Natural killer cell (primary cell): Measurements from ENCODE around the gene ARL4C. TPM values are rescaled to one million over a fixed set of nuclear protein-coding genes. Genes with fewer than 3 reads are reported as not detected.
A peak's percentile ranks its signal among the peaks of the same experiment; 100 is the strongest.

ENCODE experiments used
- ATAC-seq, 3 donors: fragments of 150-1000 bp in 2 of 3; fragments of 200-7000 bp in 1 of 3; cut with Tn5 transposase; 1 replicate in 1 of 3; 2 replicates in 2 of 3; pipeline ENCODE4 v1.10.0; 2021; ENCODE audit warnings: mild to moderate bottlenecking in 2 of 3, moderate library complexity in 2 of 3
- DNase-seq, 2 donors: peaks; one replicate each; pipeline versions ENCODE4 v3.0.0 to v3.0.0-alpha.2; 2013 to 2021; ENCODE audit warnings: mixed read lengths in 1 of 2
- H3K27ac ChIP-seq: one replicate; pipeline ENCODE4 v1.5.1; 2013; ENCODE audit warnings: mild to moderate bottlenecking, low read length
- H3K27me3 ChIP-seq: one replicate; pipeline ENCODE4 v1.6.1; 2013; ENCODE audit warnings: low read length; ENCODE audit not compliant: control insufficient read depth, insufficient read depth
- H3K36me3 ChIP-seq: one replicate; pipeline ENCODE4 v1.6.1; 2013; ENCODE audit warnings: low read length; ENCODE audit not compliant: control insufficient read depth, insufficient read depth
- H3K4me1 ChIP-seq: one replicate; pipeline ENCODE4 v1.6.1; 2013; ENCODE audit warnings: low read length; ENCODE audit not compliant: control insufficient read depth, insufficient read depth
- H3K4me3 ChIP-seq: one replicate; pipeline ENCODE4 v1.5.1; 2013; ENCODE audit warnings: low read length
- H3K9me3 ChIP-seq: one replicate; pipeline ENCODE4 v1.6.1; 2013; ENCODE audit warnings: low read length; ENCODE audit not compliant: control insufficient read depth, insufficient read depth
- H3K27ac Mint-ChIP-seq, 2 donors: one replicate each; pipeline ENCODE4 v1.8.0; 2022; ENCODE audit warnings: mild to moderate bottlenecking in 2 of 2, mixed read lengths in 2 of 2, moderate library complexity in 1 of 2
- H3K27me3 Mint-ChIP-seq, 2 donors: one replicate each; pipeline ENCODE4 v1.8.0; 2022; ENCODE audit warnings: low read depth in 2 of 2, mixed read lengths in 2 of 2
- H3K36me3 Mint-ChIP-seq: one replicate; pipeline ENCODE4 v1.8.0; 2022; ENCODE audit warnings: mixed read lengths
- H3K4me1 Mint-ChIP-seq, 2 donors: one replicate each; pipeline ENCODE4 v1.8.0; 2022; ENCODE audit warnings: mixed read lengths in 2 of 2
- H3K4me3 Mint-ChIP-seq: one replicate; pipeline ENCODE4 v1.8.0; 2022; ENCODE audit warnings: mild to moderate bottlenecking, moderate library complexity, mixed read lengths
- H3K9me3 Mint-ChIP-seq, 2 donors: one replicate each; pipeline ENCODE4 v1.8.0; 2022; ENCODE audit warnings: mixed read lengths in 2 of 2
- WGBS: methylation state at CpG from one replicate; pipeline ENCODE4 v1.1.7; 2013; ENCODE audit warnings: missing lambda C conversion rate; ENCODE audit not compliant: insufficient coverage; 5-methylcytosine and 5-hydroxymethylcytosine counted together
- intact Hi-C: fragments of 100-400 bp; cut with micrococcal nuclease; formaldehyde crosslinking; loops from one replicate; pipeline ENCODE4 v1.14.2; 2022
- total RNA-seq, 4 donors: library from RNA; stranded (reverse); fragments of 120-200 nt in 1 of 4; gene quantifications; one replicate each; pipeline versions ENCODE4 v1.2.3 to v1.2.4, GENCODE V29; 2013 to 2022
- TF ChIP-seq, protein P1 (sequence below): fragments of 200-600 bp; IDR thresholded peaks from one replicate; pipeline ENCODE4 v1.8.0; 2022; ENCODE audit warnings: antibody characterized with exemption

The ARL4C gene
- total RNA-seq, 3 donors from 2014 or later (not counting 1 experiment from before 2014, with no cell fraction given), result 492 to 756 (median 664) TPM

GRCh38 chr2:234447963-234448362, 48.9 kb downstream of the ARL4C start:
- H3K4me3 ChIP-seq, result no peak overlapping the region
- H3K27ac ChIP-seq, result peak overlapping the region; percentile 97
- Mint-ChIP-seq H3K27ac (peak overlapping the region; percentile 98 to 99), H3K4me1 (peaks cover 77 to 78% of the 10 kb centered on the region in 2 donors), H3K36me3 (no peaks in the 10 kb centered on the region), H3K4me3 (peak overlapping the region; percentile 17), H3K27me3 (no peaks in the 10 kb centered on the region), H3K9me3 (no peaks in the 10 kb centered on the region)
- no peak for DNase-seq
- no peaks in the 10 kb centered on the region for H3K36me3 ChIP-seq
- intact Hi-C loops, result no loop called here
- H3K9me3 ChIP-seq, result no peaks in the 10 kb centered on the region
- ATAC-seq, result no peak
- TF ChIP-seq, protein P1, sequence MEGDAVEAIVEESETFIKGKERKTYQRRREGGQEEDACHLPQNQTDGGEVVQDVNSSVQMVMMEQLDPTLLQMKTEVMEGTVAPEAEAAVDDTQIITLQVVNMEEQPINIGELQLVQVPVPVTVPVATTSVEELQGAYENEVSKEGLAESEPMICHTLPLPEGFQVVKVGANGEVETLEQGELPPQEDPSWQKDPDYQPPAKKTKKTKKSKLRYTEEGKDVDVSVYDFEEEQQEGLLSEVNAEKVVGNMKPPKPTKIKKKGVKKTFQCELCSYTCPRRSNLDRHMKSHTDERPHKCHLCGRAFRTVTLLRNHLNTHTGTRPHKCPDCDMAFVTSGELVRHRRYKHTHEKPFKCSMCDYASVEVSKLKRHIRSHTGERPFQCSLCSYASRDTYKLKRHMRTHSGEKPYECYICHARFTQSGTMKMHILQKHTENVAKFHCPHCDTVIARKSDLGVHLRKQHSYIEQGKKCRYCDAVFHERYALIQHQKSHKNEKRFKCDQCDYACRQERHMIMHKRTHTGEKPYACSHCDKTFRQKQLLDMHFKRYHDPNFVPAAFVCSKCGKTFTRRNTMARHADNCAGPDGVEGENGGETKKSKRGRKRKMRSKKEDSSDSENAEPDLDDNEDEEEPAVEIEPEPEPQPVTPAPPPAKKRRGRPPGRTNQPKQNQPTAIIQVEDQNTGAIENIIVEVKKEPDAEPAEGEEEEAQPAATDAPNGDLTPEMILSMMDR, result no peak
- peaks cover 56% of the 10 kb centered on the region for H3K4me1 ChIP-seq
- WGBS, result 93% methylated on average over 5 of the region's 5 CpGs
- no peaks in the 10 kb centered on the region for H3K27me3 ChIP-seq

GRCh38 chr2:234447189-234447588, 49.7 kb downstream of the ARL4C start:
- peak overlapping the region; percentile 98 to 99 for H3K27ac Mint-ChIP-seq
- H3K4me1 ChIP-seq, result peaks cover 56% of the 10 kb centered on the region
- DNase-seq (no peak), ATAC-seq (no peak)
- no peaks in the 10 kb centered on the region for H3K36me3 ChIP-seq
- no peak overlapping the region for H3K4me3 ChIP-seq
- H3K27ac ChIP-seq, result peak overlapping the region; percentile 97
- H3K9me3 Mint-ChIP-seq, result no peaks in the 10 kb centered on the region
- no peaks in the 10 kb centered on the region for H3K36me3 Mint-ChIP-seq
- H3K9me3 ChIP-seq, result no peaks in the 10 kb centered on the region
- H3K27me3 ChIP-seq, result no peaks in the 10 kb centered on the region
- intact Hi-C loops, result no loop called here
- peak overlapping the region; percentile 82 for H3K4me3 Mint-ChIP-seq
- no peaks in the 10 kb centered on the region for H3K27me3 Mint-ChIP-seq
- peaks cover 73 to 76% of the 10 kb centered on the region in 2 donors for H3K4me1 Mint-ChIP-seq
- TF ChIP-seq, protein P1, result no peak
- over 99% methylated on average over 6 of the region's 6 CpGs for WGBS

DNA sequence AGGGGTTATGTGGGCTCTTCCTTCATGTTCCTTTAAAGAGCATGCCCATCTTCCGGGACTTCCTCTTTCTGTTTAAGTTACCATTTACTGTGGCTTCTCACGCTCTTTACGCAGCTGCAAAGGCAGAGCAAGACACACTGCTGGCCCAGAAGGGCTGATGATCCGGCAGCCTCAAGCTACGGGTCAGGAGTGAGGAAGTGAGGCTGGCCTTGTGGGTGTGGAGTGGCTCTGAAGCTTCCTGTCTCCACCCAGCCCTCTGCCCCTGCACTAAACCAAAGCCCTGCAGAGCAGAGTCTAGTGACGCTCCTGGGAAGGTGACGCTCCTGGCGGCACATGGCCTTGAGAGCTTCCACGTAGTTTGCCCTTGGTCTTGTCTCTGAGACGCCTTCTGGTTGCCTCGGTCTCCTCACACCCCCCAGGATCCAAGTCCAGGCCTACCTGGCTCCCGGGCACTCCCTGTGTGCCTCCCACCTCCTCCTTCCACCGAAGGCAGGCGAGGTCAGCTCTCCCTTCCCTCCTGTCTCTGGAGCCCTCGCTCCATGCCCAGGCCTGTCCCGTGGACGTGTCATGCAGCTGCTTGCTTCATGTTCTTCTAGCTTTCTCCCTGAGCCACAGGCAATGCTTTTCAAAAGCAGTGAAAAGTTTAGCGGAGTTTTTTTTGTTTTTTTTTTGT, 50.3 kb downstream of the ARL4C start:
- TF ChIP-seq, protein P1, result no peak
- Mint-ChIP-seq H3K27me3 (no peaks in the 10 kb centered on the region), H3K36me3 (no peaks in the 10 kb centered on the region), H3K4me3 (peak overlapping the region; percentile 82), H3K9me3 (no peaks in the 10 kb centered on the region), H3K27ac (peak overlapping the region; percentile 98 to 99), H3K4me1 (peaks cover 69 to 71% of the 10 kb centered on the region in 2 donors)
- ATAC-seq, result peak; percentile 89 to 95 (median 92)
- H3K27me3 ChIP-seq, result no peaks in the 10 kb centered on the region
- no peaks in the 10 kb centered on the region for H3K36me3 ChIP-seq
- DNase-seq, result peak; percentile 76 to 94
- H3K9me3 ChIP-seq, result no peaks in the 10 kb centered on the region
- WGBS, result 20% methylated on average over 18 of the region's 18 CpGs
- peaks cover 52% of the 10 kb centered on the region for H3K4me1 ChIP-seq
- intact Hi-C loops, result loop anchor here (1.0 kb wide), 3 partner anchors 20 to 154 kb away; no protein-coding TSS in a partner anchor
- peak overlapping the region; percentile 97 for H3K27ac ChIP-seq
- H3K4me3 ChIP-seq, result no peak overlapping the region
